Astrocyte of the spinal cord (primary cell): ENCODE results near the gene CSTB.

Experiments
- DNase-seq: peaks from one replicate; pipeline ENCODE4 v3.0.0; 2011; ENCODE audit warnings: low read depth, low spot score
- H3K4me3 ChIP-seq: 2 replicates; pipeline ENCODE4 v1.5.1; 2011; ENCODE audit warnings: low read depth, mild to moderate bottlenecking, low read length, moderate library complexity
- CTCF ChIP-seq: IDR thresholded peaks from 2 replicates; pipeline ENCODE4 v1.5.1; 2012; ENCODE audit warnings: low read depth, mild to moderate bottlenecking, low read length, inconsistent platforms
- in situ Hi-C: cut with HindIII; loops from 2 replicates; pipeline ENCODE4 v1.10.0; 2017; ENCODE audit warnings: low sequenced_read_pairs

CSTB gene

DNA sequence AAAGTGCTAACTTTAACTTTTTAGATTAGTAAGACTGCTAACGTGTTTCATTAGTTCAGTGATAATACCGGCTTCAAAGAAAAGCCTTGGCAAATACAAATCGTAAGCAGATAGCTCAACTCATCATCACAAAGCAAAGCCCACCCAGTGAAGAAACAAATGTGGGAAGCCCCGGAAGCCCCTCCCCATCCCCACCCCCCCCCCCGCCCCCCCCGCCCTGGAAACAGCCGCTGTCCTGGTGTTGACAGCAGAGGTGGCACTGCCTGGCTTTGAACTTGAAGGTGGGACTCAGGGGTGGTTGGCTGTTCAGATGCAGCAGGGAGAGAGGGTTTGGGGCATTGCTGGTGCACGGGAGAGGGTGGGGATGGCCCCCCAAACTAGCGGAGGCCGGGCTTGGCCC is 43.0 kb downstream of the CSTB start:
- DNase-seq: no peak
- no peak overlapping the region for H3K4me3 ChIP-seq
- in situ Hi-C loops: no loop called here
- no peak for TF ChIP-seq CTCF

GRCh38 chr21:43731891-43732711 is 44.0 kb downstream of the CSTB start:
- no peak for TF ChIP-seq CTCF
- in situ Hi-C loops: no loop called here
- no peak overlapping the region for H3K4me3 ChIP-seq
- no peak for DNase-seq

GRCh38 chr21:43731476-43731875 is 44.6 kb downstream of the CSTB start:
- TF ChIP-seq CTCF: no peak
- DNase-seq: no peak
- in situ Hi-C loops: no loop called here
- H3K4me3 ChIP-seq: no peak overlapping the region

DNA sequence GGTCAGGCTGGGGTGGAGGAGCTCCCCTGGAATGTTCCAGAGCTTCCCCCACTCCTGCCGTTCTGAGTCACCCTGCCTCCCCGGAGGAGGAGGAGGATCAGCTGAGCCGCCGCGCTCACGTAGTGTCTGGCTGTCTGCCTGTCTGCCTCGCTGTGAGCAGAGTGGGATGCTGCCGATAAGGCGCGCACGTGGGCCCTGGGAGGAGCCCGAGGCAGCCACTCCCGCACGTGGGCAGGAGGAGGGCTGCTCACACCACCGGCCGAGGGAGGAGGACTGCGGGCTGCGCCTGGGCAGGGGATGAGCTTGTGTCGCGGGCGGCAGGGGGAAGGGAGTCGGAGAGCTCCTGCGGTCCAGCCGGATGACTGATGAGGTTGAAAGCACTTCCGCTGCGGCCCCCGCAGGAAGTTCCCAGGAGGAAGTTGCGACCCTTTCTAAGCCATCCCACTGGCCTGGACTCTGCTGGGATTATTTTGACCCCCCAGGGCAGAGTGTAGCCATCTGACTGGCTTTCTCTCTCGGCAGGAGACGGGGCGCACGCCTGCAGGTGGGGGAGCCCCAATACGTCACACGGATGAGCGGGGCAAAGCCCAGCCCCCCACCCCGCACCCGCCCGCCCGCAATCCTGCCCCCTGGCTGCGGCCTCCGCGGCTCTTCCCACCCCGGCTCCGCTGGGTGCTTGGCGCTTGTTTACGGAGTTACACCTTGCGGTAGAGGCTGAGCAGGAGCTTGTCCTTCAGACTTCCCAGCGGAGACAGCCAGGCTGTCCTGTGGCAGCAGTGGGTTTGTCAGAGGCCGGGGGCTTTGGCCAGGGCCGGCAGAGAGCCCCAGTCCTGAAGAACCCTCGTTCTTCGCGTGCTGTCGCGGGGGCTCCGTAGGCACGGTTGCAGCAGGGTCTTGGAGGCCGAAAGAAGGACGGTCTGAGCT is 47.4 kb downstream of the CSTB start:
- TF ChIP-seq CTCF: peak; percentile 39
- peak overlapping the region; percentile 40 for H3K4me3 ChIP-seq
- peak; percentile 99 for DNase-seq
- in situ Hi-C loops: no loop called here

DNA sequence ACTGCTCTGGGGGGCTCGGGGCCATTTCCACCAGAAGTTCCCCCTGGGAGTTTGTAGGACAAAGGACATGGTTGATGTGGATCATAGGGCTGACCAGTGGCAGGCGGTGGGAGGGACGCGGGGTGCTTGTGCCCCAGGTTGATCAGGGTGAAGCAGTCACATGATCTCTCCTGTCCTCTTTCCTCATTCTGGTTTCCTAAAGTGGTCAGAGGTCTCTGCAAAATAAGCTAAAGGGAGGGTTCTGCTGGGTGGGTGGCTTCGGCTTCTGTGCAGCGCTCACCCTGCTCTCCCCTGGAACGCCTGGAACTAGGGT is 48.0 kb downstream of the CSTB start:
- no peak for DNase-seq
- TF ChIP-seq CTCF: no peak
- in situ Hi-C loops: no loop called here
- H3K4me3 ChIP-seq: no peak overlapping the region

- H3K4me3 ChIP-seq: no peak overlapping the region
- in situ Hi-C loops: no loop called here
- DNase-seq: no peak
- peak; percentile 6 for TF ChIP-seq CTCF
Measured at GRCh38 chr21:43727519-43728153, 48.5 kb downstream of the CSTB start.
